Fibroblast of skin of abdomen (primary cell): ENCODE results near the gene RNPEP.
A peak's percentile ranks its signal among the peaks of the same experiment; 100 is the strongest.
"Not testable (repeated sequence)": the region's sequence is repeated elsewhere in the genome, so short reads cannot be mapped to it uniquely, and the experiment has no call there.

ENCODE experiments used
- DNase-seq: peaks from one replicate; pipeline ENCODE4 v3.0.0-alpha.2; 2013

RNPEP gene

GRCh38 chr1:202010180-202011015, 27.9 kb downstream of the RNPEP start, which contains the start of gene ELF3:
Gene ELF3, plus strand, starts transcription at chr1:202010587. Its CDS starts 550 bp downstream, at chr1:202011137.
- DNase-seq, result no peak

GRCh38 chr1:202011994-202012393, 29.5 kb downstream of the RNPEP start:
- no peak for DNase-seq

- no peak for DNase-seq
Observed at GRCh38 chr1:202012544-202013478, 30.4 kb downstream of the RNPEP start.

GRCh38 chr1:202013603-202014002, 31.2 kb downstream of the RNPEP start:
- no peak for DNase-seq

- no peak for DNase-seq
Observed at GRCh38 chr1:202014060-202014459, 31.6 kb downstream of the RNPEP start.

- DNase-seq, result no peak
Observed at GRCh38 chr1:202014915-202015661, 32.6 kb downstream of the RNPEP start.

GRCh38 chr1:202015662-202015937, 33.2 kb downstream of the RNPEP start:
- no peak for DNase-seq

GRCh38 chr1:202016022-202016810, 33.8 kb downstream of the RNPEP start:
- DNase-seq, result peak; percentile 35

GRCh38 chr1:202016811-202017748, 34.6 kb downstream of the RNPEP start:
- no peak for DNase-seq

GRCh38 chr1:202017749-202018467, 35.5 kb downstream of the RNPEP start:
- DNase-seq, result no peak

- no peak for DNase-seq
Observed at GRCh38 chr1:202018468-202019234, 36.2 kb downstream of the RNPEP start.

GRCh38 chr1:202019235-202019558, 36.7 kb downstream of the RNPEP start:
- DNase-seq, result not testable (repeated sequence)

GRCh38 chr1:202023001-202023433, 40.6 kb downstream of the RNPEP start:
- DNase-seq, result no peak

- peak; percentile 76 for DNase-seq
Observed at GRCh38 chr1:202029171-202029665, 46.8 kb downstream of the RNPEP start.

- no peak for DNase-seq
Observed at GRCh38 chr1:202029727-202030126, 47.3 kb downstream of the RNPEP start.

- DNase-seq, result no peak
Observed at GRCh38 chr1:202031796-202032195, 49.3 kb downstream of the RNPEP start.

- DNase-seq, result no peak
Observed at GRCh38 chr1:202034149-202034682, 51.8 kb downstream of the RNPEP start.

- DNase-seq, result peak; percentile 92
Observed at GRCh38 chr1:202034683-202035462, 52.4 kb downstream of the RNPEP start.
